Natural killer cell treated with Interleukin-12 subunit alpha and Interleukin-12 subunit beta and Interleukin-15 and Interleukin-18, amount 100 ng/mL, for 72 hours (primary cell): Measurements from ENCODE around the gene RASAL1. TPM values are rescaled to one million over a fixed set of nuclear protein-coding genes. Genes with fewer than 3 reads are reported as not detected.

Experiments used
- ATAC-seq, 2 donors: fragments of 150-1000 bp; cut with Tn5 transposase in 1 of 2; sonication (Bioruptor Pico), chemical (Tn5 transposase) in 1 of 2; 2 replicates each; pipeline ENCODE4 v1.10.0; 2021
- DNase-seq: peaks from one replicate; pipeline ENCODE4 v3.0.0; 2022; ENCODE audit warnings: low spot score
- H3K27ac Mint-ChIP-seq, 2 donors: 1 replicate in 1 of 2; 2 replicates in 1 of 2; pipeline ENCODE4 v1.8.0; 2022; ENCODE audit warnings: mixed read lengths in 2 of 2, mild to moderate bottlenecking in 1 of 2, moderate library complexity in 1 of 2
- H3K27me3 Mint-ChIP-seq, 2 donors: 1 replicate in 1 of 2; 2 replicates in 1 of 2; pipeline ENCODE4 v1.8.0; 2022; ENCODE audit warnings: mixed read lengths in 2 of 2
- H3K36me3 Mint-ChIP-seq: one replicate; pipeline ENCODE4 v1.8.0; 2022; ENCODE audit warnings: mixed read lengths
- H3K4me1 Mint-ChIP-seq, 2 donors: 1 replicate in 1 of 2; 2 replicates in 1 of 2; pipeline ENCODE4 v1.8.0; 2022; ENCODE audit warnings: low read depth in 2 of 2, mixed read lengths in 2 of 2, mild to moderate bottlenecking in 1 of 2
- H3K4me3 Mint-ChIP-seq: one replicate; pipeline ENCODE4 v1.8.0; 2022; ENCODE audit warnings: mixed read lengths
- H3K9me3 Mint-ChIP-seq: 2 replicates; pipeline ENCODE4 v1.8.0; 2022; ENCODE audit warnings: mixed read lengths
- total RNA-seq, 2 donors: library from RNA; stranded (reverse); gene quantifications; one replicate each; pipeline ENCODE4 v1.2.3, GENCODE V29; 2022

The RASAL1 gene
- total RNA-seq, 2 donors from 2014 or later: not detected

- H3K27ac Mint-ChIP-seq: no peak overlapping the region
- no peak for DNase-seq
- ATAC-seq: no peak
- H3K36me3 Mint-ChIP-seq: peaks cover 5% of the 10 kb centered on the region
- H3K9me3 Mint-ChIP-seq: no peaks in the 10 kb centered on the region
- H3K27me3 Mint-ChIP-seq: peaks cover 15 to 20% of the 10 kb centered on the region in 2 donors
- H3K4me3 Mint-ChIP-seq: no peak overlapping the region
- peaks cover 13 to 20% of the 10 kb centered on the region in 2 donors for H3K4me1 Mint-ChIP-seq
Measured at GRCh38 chr12:113155060-113155459, 19.5 kb upstream of the RASAL1 start.

- peaks cover 13 to 20% of the 10 kb centered on the region in 2 donors for H3K4me1 Mint-ChIP-seq
- H3K27ac Mint-ChIP-seq: no peak overlapping the region
- no peak for DNase-seq
- no peak overlapping the region for H3K4me3 Mint-ChIP-seq
- peaks cover 15 to 20% of the 10 kb centered on the region in 2 donors for H3K27me3 Mint-ChIP-seq
- H3K36me3 Mint-ChIP-seq: peaks cover 4% of the 10 kb centered on the region
- ATAC-seq: peak in 1 of 2 donors; percentile 15
- H3K9me3 Mint-ChIP-seq: no peaks in the 10 kb centered on the region
Measured at GRCh38 chr12:113154351-113154973, 18.9 kb upstream of the RASAL1 start.

- H3K27ac Mint-ChIP-seq: no peak overlapping the region
- H3K36me3 Mint-ChIP-seq: no peaks in the 10 kb centered on the region
- H3K9me3 Mint-ChIP-seq: no peaks in the 10 kb centered on the region
- peaks cover 13 to 20% of the 10 kb centered on the region in 2 donors for H3K4me1 Mint-ChIP-seq
- DNase-seq (no peak), ATAC-seq (peak; percentile 68 to 71)
- peak overlapping the region; percentile 72 for H3K4me3 Mint-ChIP-seq
- peaks cover 15 to 20% of the 10 kb centered on the region in 2 donors for H3K27me3 Mint-ChIP-seq
Measured at GRCh38 chr12:113152835-113153814, 17.6 kb upstream of the RASAL1 start.

DNA sequence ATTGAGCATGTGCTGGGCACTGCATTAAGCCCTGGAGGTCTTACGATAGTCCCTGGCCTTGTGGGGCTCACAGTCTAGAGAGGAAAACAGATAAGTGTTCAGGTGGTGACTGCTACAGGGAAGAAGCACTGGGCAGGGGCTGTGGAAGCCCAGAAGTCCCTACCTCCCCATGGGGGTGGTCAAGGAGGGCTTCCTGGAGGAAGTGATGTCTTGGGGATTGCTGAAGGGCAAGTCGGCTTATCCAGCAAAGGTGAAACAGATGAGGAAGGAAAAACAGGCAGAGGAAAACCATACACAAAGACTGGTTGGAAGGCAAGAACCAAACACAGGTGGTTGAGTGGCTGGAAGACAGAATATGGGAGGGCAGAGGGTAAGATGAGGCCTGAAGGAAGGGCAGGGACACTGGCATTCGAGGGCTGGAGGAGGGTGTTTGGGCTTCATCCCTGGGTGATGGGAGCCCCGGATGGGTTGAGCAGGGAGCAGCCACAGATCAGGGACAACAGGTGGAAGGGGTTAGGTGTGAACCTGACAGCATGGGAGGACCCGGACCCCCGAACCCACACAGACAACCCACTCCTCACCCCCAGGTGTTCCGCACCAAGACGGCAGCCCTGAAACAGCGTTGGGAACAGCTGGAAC is 16.8 kb upstream of the RASAL1 start:
- Mint-ChIP-seq H3K27me3 (peaks cover 15 to 20% of the 10 kb centered on the region in 2 donors), H3K4me3 (peak overlapping the region; percentile 72), H3K36me3 (no peaks in the 10 kb centered on the region), H3K27ac (peak overlapping the region in 1 of 2 donors; percentile 13), H3K4me1 (peaks cover 13 to 20% of the 10 kb centered on the region in 2 donors), H3K9me3 (no peaks in the 10 kb centered on the region)
- DNase-seq (no peak), ATAC-seq (no peak)

DNA sequence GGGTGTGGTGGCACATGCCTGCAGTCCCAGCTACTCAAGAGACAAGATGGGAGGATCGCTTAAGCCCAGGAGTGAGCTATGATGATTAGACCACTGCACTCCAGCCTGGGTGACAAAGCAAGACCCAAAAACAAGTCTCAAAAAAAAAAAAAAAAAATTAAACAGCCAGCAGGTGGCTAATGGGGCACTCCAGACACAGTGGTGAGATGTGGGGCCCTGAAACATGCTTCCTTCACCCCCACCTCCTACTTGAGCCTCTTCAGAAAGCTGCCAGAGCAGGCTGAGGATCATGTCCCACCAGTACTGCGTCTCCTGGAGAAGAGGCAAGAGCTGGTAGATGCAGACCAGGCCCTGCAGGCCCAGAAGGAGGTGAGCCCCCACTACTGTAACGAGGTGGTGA is 16.1 kb upstream of the RASAL1 start:
- Mint-ChIP-seq H3K27ac (no peak overlapping the region), H3K9me3 (no peaks in the 10 kb centered on the region), H3K4me3 (peak overlapping the region; percentile 72), H3K36me3 (no peaks in the 10 kb centered on the region), H3K27me3 (peaks cover 15 to 20% of the 10 kb centered on the region in 2 donors), H3K4me1 (peaks cover 13 to 16% of the 10 kb centered on the region in 2 donors)
- ATAC-seq (no peak), DNase-seq (no peak)

- H3K27ac Mint-ChIP-seq: no peak within 1 kb of the TSS
- DNase-seq: no peak
- peaks cover 15 to 18% of the 10 kb centered on the region in 2 donors for H3K27me3 Mint-ChIP-seq
- no peak within 1 kb of the TSS for H3K4me3 Mint-ChIP-seq
- ATAC-seq: no peak
- no peaks in the 10 kb centered on the region for H3K9me3 Mint-ChIP-seq
- no peaks in the 10 kb centered on the region for H3K36me3 Mint-ChIP-seq
- peaks cover 13 to 14% of the 10 kb centered on the region in 2 donors for H3K4me1 Mint-ChIP-seq
Measured at GRCh38 chr12:113149361-113150150, 14.0 kb upstream of the RASAL1 start, which contains the start of gene CFAP73. TSS of gene CFAP73 (plus strand) at chr12:113149724. CDS start at chr12:113149858, 134 bp downstream.

GRCh38 chr12:113146999-113147398 is 11.4 kb upstream of the RASAL1 start:
- Mint-ChIP-seq H3K27ac (no peak overlapping the region), H3K36me3 (no peaks in the 10 kb centered on the region), H3K4me3 (no peak overlapping the region), H3K27me3 (peaks cover 8 to 9% of the 10 kb centered on the region in 2 donors), H3K4me1 (peaks cover 2 to 4% of the 10 kb centered on the region in 2 donors), H3K9me3 (no peaks in the 10 kb centered on the region)
- ATAC-seq: no peak
- no peak for DNase-seq

DNA sequence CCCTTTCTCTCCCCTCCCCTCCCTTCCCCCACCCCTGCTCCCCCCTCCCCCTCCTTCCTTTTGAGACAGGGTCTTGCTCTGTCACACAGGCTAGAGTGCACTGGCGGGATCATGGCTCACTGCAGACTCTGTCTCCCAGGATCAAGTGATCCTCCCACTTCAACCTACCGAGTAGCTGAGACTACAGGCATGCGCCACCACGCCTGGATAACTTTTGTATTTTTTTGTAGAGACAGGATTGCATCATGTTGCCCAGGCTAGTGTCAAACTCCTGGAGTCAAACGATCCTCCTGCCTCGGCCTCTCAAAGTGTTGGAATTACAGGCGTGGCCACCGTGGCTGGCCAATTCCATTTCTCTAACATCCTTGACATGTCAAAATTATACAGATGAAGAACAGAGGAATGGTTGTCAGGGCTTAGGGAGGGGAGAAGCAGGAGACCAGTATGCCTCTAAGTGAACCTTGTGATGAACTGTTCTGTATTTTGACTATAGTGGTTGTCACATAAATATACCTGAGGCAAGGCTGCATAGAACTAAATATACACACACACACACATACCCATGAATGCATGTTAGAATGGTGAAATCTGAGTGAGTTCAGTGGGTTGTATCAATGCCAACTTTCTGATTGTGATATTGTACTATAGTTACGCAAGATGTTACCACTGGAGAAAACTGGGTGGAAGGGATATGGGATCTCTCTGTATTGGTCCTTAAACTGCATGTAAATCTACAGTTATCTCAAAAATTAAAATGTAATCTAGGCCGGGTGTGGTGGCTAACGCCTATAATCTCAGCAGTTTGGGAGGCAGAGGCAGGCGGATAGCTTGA is 10.4 kb upstream of the RASAL1 start:
- peaks cover 0 to 3% of the 10 kb centered on the region in 2 donors for H3K4me1 Mint-ChIP-seq
- no peak overlapping the region for H3K27ac Mint-ChIP-seq
- peaks cover 4 to 6% of the 10 kb centered on the region in 2 donors for H3K27me3 Mint-ChIP-seq
- no peaks in the 10 kb centered on the region for H3K9me3 Mint-ChIP-seq
- no peak for DNase-seq
- no peak for ATAC-seq
- no peaks in the 10 kb centered on the region for H3K36me3 Mint-ChIP-seq
- no peak overlapping the region for H3K4me3 Mint-ChIP-seq

DNA sequence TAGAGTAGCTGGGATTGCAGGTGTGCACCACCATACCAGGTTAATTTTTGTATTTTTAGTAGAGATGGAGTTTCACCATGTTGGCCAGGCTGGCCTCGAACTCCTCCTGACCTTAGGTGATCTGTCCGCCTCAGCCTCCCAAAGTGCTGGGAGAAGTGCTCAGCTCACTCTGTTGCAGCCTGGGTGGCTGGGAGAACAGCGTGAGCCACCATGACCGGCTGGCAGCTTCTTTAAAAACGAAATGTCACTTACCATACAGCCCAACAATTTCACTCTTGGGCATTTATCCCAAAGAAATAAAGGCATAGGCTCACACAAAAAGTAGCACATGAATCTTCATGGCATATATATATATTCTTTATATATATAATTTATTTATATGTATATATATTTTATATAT is 9.2 kb upstream of the RASAL1 start:
- no peaks in the 10 kb centered on the region for H3K36me3 Mint-ChIP-seq
- H3K27ac Mint-ChIP-seq: no peak overlapping the region
- H3K9me3 Mint-ChIP-seq: no peaks in the 10 kb centered on the region
- no peaks in the 10 kb centered on the region for H3K4me1 Mint-ChIP-seq
- no peak for ATAC-seq
- no peak overlapping the region for H3K4me3 Mint-ChIP-seq
- no peak for DNase-seq
- no peaks in the 10 kb centered on the region for H3K27me3 Mint-ChIP-seq

GRCh38 chr12:113143959-113144358 is 8.4 kb upstream of the RASAL1 start:
- Mint-ChIP-seq H3K27ac (no peak overlapping the region), H3K4me3 (no peak overlapping the region), H3K27me3 (no peaks in the 10 kb centered on the region), H3K36me3 (no peaks in the 10 kb centered on the region), H3K4me1 (no peaks in the 10 kb centered on the region), H3K9me3 (no peaks in the 10 kb centered on the region)
- DNase-seq: no peak
- no peak for ATAC-seq

DNA sequence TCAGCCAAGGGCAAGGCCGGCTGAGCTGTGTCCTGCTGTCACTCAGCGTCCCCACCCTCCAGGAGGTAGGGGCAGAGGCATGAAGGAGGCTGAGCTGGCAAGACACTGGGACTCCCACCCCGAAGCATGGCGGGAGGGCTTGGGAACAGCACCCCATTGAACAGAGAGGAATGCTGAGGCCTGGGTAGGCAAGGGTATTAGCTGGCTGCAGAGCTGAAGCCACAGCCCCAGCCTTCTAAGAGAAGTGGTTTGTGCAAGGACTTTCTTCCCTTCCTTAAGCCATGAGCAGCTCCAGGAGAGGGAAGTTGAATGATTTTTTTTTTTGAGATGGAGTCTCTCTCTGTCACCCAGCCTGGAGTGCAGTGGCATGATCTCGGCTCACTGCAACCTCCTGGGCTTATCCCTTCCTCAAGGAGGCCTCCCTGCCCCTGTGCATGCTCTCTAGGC is 7.3 kb upstream of the RASAL1 start:
- no peak overlapping the region for H3K27ac Mint-ChIP-seq

GRCh38 chr12:113142173-113142885 is 6.8 kb upstream of the RASAL1 start:
- H3K36me3 Mint-ChIP-seq: no peaks in the 10 kb centered on the region
- H3K27me3 Mint-ChIP-seq: no peaks in the 10 kb centered on the region
- no peaks in the 10 kb centered on the region for H3K9me3 Mint-ChIP-seq
- H3K4me3 Mint-ChIP-seq: no peak overlapping the region
- H3K27ac Mint-ChIP-seq: no peak overlapping the region
- ATAC-seq (peak in 1 of 2 donors; percentile 5), DNase-seq (no peak)
- H3K4me1 Mint-ChIP-seq: no peaks in the 10 kb centered on the region

More for the DNA sequence above, 7.3 kb upstream of the RASAL1 start:
- Mint-ChIP-seq H3K27me3 (no peaks in the 10 kb centered on the region), H3K4me1 (no peaks in the 10 kb centered on the region), H3K36me3 (no peaks in the 10 kb centered on the region), H3K9me3 (no peaks in the 10 kb centered on the region), H3K4me3 (no peak overlapping the region)
- no peak for DNase-seq
- ATAC-seq: no peak
